ENCODE results near the gene CYP39A1. TPM values are rescaled to one million over a fixed set of nuclear protein-coding genes. Genes with fewer than 3 reads are reported as not detected.

CYP39A1 gene
- total RNA-seq, 6 donors from 2014 or later = 2.6 to 10.3 (median 5.0) TPM

DNA sequence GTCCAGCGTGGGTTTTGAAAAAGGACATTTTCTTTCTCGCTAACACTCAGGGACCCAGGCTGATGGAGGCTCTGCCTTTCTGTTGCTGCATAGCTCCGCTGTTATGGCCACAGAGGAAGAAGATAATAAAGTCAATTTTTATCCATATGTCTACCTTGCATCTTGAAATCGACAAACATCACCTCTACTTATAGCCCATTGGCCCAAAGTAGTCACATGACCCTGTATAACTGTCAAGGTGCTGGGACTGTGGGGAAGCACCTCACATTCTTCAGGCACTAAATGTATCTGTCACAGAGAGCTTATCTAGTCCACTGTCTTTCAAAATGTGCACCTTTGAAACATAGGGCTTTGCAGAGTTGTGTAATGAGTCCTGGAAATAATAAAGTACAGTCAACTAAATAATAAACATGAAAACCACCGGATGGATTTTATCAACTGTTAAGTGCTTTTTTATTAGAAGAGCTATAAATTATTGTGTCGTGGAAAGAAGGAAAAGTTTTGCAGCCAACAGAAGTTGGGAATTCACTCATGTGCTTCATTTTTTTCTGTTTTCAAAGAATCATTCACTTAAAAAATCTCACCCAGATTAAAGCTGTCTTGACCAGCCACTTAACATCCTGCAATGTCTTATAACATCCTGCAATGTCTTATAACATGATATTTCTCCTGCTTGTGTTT, 113.7 kb downstream of the CYP39A1 start:
- WGBS, 2 donors = 66 to 70% methylated on average over 6 of the region's 6 CpGs
- no peak for ATAC-seq (ENCODE audit: low FRiP score in 2 of 2)

DNA sequence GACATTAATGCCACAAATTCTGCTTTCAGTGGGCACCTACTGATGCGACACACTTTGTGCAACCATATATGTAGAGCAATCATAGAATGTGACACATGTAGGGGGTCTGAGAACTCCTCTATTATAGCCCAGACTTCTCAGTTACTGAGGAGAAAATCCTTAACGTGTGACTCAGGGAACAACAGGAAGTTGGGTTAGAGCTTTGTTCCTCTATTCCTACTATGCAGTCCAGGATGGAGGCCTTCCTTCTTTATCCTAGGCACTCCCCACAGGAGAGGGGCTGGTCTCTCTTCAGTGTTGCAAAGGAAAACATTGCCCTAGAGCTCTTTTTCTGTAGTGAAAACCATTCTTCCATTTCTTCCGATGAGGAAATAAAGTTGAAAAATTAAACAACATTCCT, 121.7 kb downstream of the CYP39A1 start:
- Histone ChIP-seq H3K9me3 (no peaks in the 10 kb centered on the region), H3K4me1 (no peaks in the 10 kb centered on the region)
- DNase-seq = no peak

More for the DNA sequence above, 113.7 kb downstream of the CYP39A1 start:
- no peaks in the 10 kb centered on the region for H3K4me1 ChIP-seq
- no peaks in the 10 kb centered on the region for H3K9me3 ChIP-seq
- DNase-seq = no peak
- no peak overlapping the region for H3K4me3 ChIP-seq
- no peak overlapping the region for H3K27ac ChIP-seq
- no peak for TF ChIP-seq EP300 (IDR thresholded peaks at IDR 0.05)
- no peak for TF ChIP-seq POLR2AphosphoS5 (IDR thresholded peaks at IDR 0.05)
- TF ChIP-seq POLR2A (IDR thresholded peaks at IDR 0.05) = no peak
- TF ChIP-seq, protein P1, sequence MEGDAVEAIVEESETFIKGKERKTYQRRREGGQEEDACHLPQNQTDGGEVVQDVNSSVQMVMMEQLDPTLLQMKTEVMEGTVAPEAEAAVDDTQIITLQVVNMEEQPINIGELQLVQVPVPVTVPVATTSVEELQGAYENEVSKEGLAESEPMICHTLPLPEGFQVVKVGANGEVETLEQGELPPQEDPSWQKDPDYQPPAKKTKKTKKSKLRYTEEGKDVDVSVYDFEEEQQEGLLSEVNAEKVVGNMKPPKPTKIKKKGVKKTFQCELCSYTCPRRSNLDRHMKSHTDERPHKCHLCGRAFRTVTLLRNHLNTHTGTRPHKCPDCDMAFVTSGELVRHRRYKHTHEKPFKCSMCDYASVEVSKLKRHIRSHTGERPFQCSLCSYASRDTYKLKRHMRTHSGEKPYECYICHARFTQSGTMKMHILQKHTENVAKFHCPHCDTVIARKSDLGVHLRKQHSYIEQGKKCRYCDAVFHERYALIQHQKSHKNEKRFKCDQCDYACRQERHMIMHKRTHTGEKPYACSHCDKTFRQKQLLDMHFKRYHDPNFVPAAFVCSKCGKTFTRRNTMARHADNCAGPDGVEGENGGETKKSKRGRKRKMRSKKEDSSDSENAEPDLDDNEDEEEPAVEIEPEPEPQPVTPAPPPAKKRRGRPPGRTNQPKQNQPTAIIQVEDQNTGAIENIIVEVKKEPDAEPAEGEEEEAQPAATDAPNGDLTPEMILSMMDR (IDR thresholded peaks at IDR 0.05) = no peak
- H3K27me3 ChIP-seq = no peaks in the 10 kb centered on the region
- no peaks in the 10 kb centered on the region for H3K36me3 ChIP-seq

DNA sequence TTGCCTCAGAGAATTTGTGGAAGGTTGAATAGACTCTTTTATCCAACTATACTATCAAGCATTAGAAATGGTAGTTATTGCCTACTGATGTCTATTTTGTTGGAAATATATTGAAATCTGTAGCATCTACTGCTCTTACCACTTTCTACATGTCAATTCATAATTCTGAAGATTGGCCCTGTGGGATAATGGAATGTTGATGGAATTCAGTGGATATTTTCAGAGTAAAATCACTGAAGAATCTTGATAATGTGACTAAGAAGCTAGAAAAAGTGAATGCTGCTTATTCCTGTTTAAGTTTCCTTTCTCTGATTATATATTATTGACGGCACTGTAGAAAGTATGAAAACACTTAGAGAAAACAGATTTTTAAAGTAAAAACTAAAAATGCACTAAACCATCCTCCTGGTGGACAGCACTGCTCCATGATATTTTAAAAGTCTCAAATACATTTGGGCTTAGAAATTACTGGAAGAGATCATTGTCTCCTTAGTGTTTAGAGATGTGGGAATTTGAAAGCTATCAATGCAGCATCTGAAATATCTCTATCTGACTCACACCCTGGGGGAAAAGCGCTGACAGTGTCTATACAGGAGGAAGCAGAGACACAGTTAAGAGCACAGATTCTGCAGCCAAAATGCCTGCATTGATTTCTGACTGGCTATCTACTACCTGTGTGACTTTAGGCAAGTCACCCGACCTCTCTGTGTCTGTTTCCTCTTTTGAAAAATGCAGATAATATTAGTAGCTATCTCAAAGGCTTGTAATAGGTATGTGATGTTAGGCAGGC, 123.5 kb downstream of the CYP39A1 start:
- Histone ChIP-seq H3K27ac (no peak overlapping the region), H3K36me3 (no peaks in the 10 kb centered on the region), H3K9me3 (no peaks in the 10 kb centered on the region), H3K4me3 (no peak overlapping the region), H3K4me1 (no peaks in the 10 kb centered on the region), H3K27me3 (no peaks in the 10 kb centered on the region)
- TF ChIP-seq POLR2AphosphoS5 (IDR thresholded peaks at IDR 0.05) (no peak), POLR2A (IDR thresholded peaks at IDR 0.05) (no peak), EP300 (IDR thresholded peaks at IDR 0.05) (no peak)
- TF ChIP-seq, protein P1 (IDR thresholded peaks at IDR 0.05) = no peak
- ATAC-seq (ENCODE audit: low FRiP score in 2 of 2) (no peak), DNase-seq (no peak)
- 76 to 82% methylated on average over 3 of the region's 3 CpGs for WGBS, 2 donors

More for the DNA sequence above, 121.7 kb downstream of the CYP39A1 start:
- WGBS, 2 donors = 66 to 71% methylated on average over 3 of the region's 3 CpGs
- TF ChIP-seq, protein P1 (IDR thresholded peaks at IDR 0.05) = no peak
- TF ChIP-seq POLR2A (IDR thresholded peaks at IDR 0.05) (no peak), EP300 (IDR thresholded peaks at IDR 0.05) (no peak), POLR2AphosphoS5 (IDR thresholded peaks at IDR 0.05) (no peak)
- Histone ChIP-seq H3K27me3 (no peaks in the 10 kb centered on the region), H3K27ac (no peak overlapping the region), H3K4me3 (no peak overlapping the region), H3K36me3 (no peaks in the 10 kb centered on the region)
- no peak for ATAC-seq (ENCODE audit: low FRiP score in 2 of 2)

DNA sequence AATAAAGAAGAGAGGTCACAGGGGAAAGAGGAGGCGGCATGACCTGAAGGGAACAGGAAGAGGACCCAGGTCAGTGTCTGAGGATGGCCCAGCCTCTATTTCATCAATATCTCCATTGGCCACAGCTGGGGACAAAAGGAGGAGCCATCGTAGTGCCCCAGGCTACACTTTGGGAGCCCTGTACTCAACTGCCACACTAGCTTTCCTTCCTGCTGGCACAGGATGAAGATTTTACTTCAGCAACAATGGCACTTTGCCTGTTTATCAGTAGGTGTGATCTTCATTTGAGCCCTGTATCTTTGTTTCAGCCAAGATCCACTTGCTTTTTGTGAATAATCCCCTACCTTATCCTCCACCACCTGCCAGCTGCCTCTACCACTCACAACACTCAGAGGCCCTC, 126.0 kb downstream of the CYP39A1 start:
- WGBS, 2 donors = 85% methylated on average over 2 of the region's 2 CpGs
- no peak overlapping the region for H3K27ac ChIP-seq
- H3K4me3 ChIP-seq = no peak overlapping the region
- no peak for DNase-seq
- no peaks in the 10 kb centered on the region for H3K9me3 ChIP-seq
- no peak for ATAC-seq (ENCODE audit: low FRiP score in 2 of 2)
- no peak for TF ChIP-seq POLR2AphosphoS5 (IDR thresholded peaks at IDR 0.05)
- TF ChIP-seq, protein P1 (IDR thresholded peaks at IDR 0.05) = no peak
- no peak for TF ChIP-seq EP300 (IDR thresholded peaks at IDR 0.05)
- TF ChIP-seq POLR2A (IDR thresholded peaks at IDR 0.05) = no peak
- H3K36me3 ChIP-seq = no peaks in the 10 kb centered on the region
- H3K4me1 ChIP-seq = no peaks in the 10 kb centered on the region
- no peaks in the 10 kb centered on the region for H3K27me3 ChIP-seq
